Endothelial cell (in vitro differentiated cells): ENCODE measurements around the gene FAM174B. TPM values are rescaled to one million over a fixed set of nuclear protein-coding genes. Genes with fewer than 3 reads are reported as not detected.

Source experiments
- DNase-seq: peaks from one replicate; pipeline ENCODE4 v3.0.0; 2021; ENCODE audit warnings: low spot score
- H3K27ac Mint-ChIP-seq: one replicate; pipeline ENCODE4 v1.8.0; 2021; ENCODE audit warnings: mixed read lengths, inconsistent platforms; ENCODE audit not compliant: unreplicated experiment
- H3K27me3 Mint-ChIP-seq: one replicate; pipeline ENCODE4 v1.8.0; 2021; ENCODE audit warnings: mild to moderate bottlenecking, moderate library complexity, mixed read lengths, inconsistent platforms; ENCODE audit not compliant: unreplicated experiment
- H3K36me3 Mint-ChIP-seq: one replicate; pipeline ENCODE4 v1.8.0; 2021; ENCODE audit warnings: mild to moderate bottlenecking, low read depth, mixed read lengths, inconsistent platforms; ENCODE audit not compliant: unreplicated experiment
- H3K4me1 Mint-ChIP-seq: one replicate; pipeline ENCODE4 v1.8.0; 2021; ENCODE audit warnings: mild to moderate bottlenecking, mixed read lengths, inconsistent platforms; ENCODE audit not compliant: unreplicated experiment
- H3K4me3 Mint-ChIP-seq: one replicate; pipeline ENCODE4 v1.8.0; 2021; ENCODE audit warnings: mild to moderate bottlenecking, mixed read lengths, inconsistent platforms; ENCODE audit not compliant: unreplicated experiment
- H3K9me3 Mint-ChIP-seq: one replicate; pipeline ENCODE4 v1.8.0; 2021; ENCODE audit warnings: mixed read lengths, inconsistent platforms; ENCODE audit not compliant: unreplicated experiment
- CTCF ChIP-seq: fragments of 200-600 bp; sonication (generic); IDR thresholded peaks from one replicate; pipeline ENCODE4 v1.5.0; 2021; ENCODE audit warnings: antibody characterized with exemption; ENCODE audit not compliant: unreplicated experiment
- total RNA-seq: library from RNA; stranded (reverse); fragmentation: NEBNext Ultra II Directional; extraction: Animal tissue kit (Norgen Biotek cat#: 25700); gene quantifications from one replicate; pipeline ENCODE4 v1.2.1, GENCODE V29; 2021; ENCODE audit not compliant: unreplicated experiment

FAM174B gene
- total RNA-seq, 1 donor from 2014 or later: 163 TPM

GRCh38 chr15:92619145-92620101 lies 36.2 kb downstream of the FAM174B start:
- H3K27me3 Mint-ChIP-seq: peaks cover 5% of the 10 kb centered on the region
- no peak for DNase-seq
- peak overlapping the region; percentile 2 for H3K4me3 Mint-ChIP-seq
- peaks cover 33% of the 10 kb centered on the region for H3K4me1 Mint-ChIP-seq
- no peaks in the 10 kb centered on the region for H3K9me3 Mint-ChIP-seq
- no peak for TF ChIP-seq CTCF
- H3K27ac Mint-ChIP-seq: peak overlapping the region; percentile 32
- peaks cover 53% of the 10 kb centered on the region for H3K36me3 Mint-ChIP-seq

- Mint-ChIP-seq H3K4me1 (peaks cover 26% of the 10 kb centered on the region), H3K36me3 (peaks cover 53% of the 10 kb centered on the region), H3K27ac (no peak overlapping the region), H3K27me3 (peaks cover 4% of the 10 kb centered on the region), H3K9me3 (no peaks in the 10 kb centered on the region), H3K4me3 (peak overlapping the region; percentile 56)
- no peak for TF ChIP-seq CTCF
- no peak for DNase-seq
These were observed 37.7 kb downstream of the FAM174B start for GRCh38 chr15:92617549-92618520.

- peaks cover 26% of the 10 kb centered on the region for H3K4me1 Mint-ChIP-seq
- H3K4me3 Mint-ChIP-seq: no peak overlapping the region
- H3K27me3 Mint-ChIP-seq: peaks cover 4% of the 10 kb centered on the region
- no peak for DNase-seq
- peaks cover 59% of the 10 kb centered on the region for H3K36me3 Mint-ChIP-seq
- no peak for TF ChIP-seq CTCF
- no peaks in the 10 kb centered on the region for H3K9me3 Mint-ChIP-seq
- no peak overlapping the region for H3K27ac Mint-ChIP-seq
These were observed 38.7 kb downstream of the FAM174B start for GRCh38 chr15:92616621-92617548.

GRCh38 chr15:92614791-92615785 lies 40.5 kb downstream of the FAM174B start:
- Mint-ChIP-seq H3K36me3 (peaks cover 63% of the 10 kb centered on the region), H3K27ac (peak overlapping the region; percentile 69), H3K27me3 (peaks cover 4% of the 10 kb centered on the region), H3K4me3 (peak overlapping the region; percentile 42), H3K9me3 (no peaks in the 10 kb centered on the region), H3K4me1 (peaks cover 26% of the 10 kb centered on the region)
- peak; percentile 18 for DNase-seq
- TF ChIP-seq CTCF: no peak
